GOT3 (cell line): Measurements from ENCODE around the gene PPP1R1B.

Experiments used
- DNase-seq: peaks from one replicate; lab custom pipeline; 2025; ENCODE audit warnings: mixed read lengths; lab: John Stamatoyannopoulos, UW

PPP1R1B gene

DNA sequence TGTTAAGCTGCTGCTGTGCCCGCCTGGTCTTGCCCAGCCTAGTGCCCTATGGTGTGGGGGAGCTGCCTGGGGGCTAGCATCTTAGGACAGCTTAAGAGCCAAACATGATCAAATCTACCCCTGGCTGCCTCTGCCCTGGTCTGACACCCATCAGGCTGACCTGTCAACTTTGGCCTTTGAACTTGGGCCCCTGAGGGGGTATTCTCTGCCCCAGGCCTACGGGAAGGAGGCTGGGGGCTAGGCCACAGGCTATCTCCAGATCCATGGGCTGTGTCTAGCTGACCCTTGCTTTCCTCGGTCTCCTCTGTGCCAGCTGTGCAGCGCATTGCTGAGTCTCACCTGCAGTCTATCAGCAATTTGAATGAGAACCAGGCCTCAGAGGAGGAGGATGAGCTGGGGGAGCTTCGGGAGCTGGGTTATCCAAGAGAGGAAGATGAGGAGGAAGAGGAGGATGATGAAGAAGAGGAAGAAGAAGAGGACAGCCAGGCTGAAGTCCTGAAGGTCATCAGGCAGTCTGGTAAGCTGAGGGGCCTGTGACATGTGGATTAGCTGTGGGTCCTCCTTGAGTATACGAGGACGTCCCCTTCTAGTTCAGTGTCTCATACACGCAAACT is 6.9 kb downstream of the PPP1R1B start:
- no peak for DNase-seq

DNA sequence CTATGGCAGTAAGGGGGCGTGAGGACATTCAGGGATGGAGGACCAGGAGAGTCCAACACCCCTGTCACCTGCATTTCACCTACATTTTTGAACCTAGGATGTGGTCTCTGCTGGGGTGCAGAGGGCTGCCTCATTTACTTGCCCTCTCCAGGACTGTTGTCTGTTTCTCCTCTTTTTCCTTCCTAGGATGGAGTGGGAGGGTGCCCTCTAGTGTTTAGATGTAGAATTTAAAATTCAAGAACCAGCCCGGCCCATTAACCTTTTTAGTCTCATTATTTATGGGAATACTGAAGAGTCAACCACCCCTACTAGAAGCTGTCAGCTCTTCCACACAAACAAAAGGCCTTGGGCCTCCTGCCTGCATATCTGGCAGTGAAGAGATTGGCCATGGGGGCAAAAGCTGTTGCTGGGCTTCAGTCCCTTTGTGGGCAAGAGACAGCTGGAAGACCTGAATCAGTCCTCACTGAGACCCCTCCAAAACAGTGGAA is 7.7 kb downstream of the PPP1R1B start:
- DNase-seq, result no peak

DNA sequence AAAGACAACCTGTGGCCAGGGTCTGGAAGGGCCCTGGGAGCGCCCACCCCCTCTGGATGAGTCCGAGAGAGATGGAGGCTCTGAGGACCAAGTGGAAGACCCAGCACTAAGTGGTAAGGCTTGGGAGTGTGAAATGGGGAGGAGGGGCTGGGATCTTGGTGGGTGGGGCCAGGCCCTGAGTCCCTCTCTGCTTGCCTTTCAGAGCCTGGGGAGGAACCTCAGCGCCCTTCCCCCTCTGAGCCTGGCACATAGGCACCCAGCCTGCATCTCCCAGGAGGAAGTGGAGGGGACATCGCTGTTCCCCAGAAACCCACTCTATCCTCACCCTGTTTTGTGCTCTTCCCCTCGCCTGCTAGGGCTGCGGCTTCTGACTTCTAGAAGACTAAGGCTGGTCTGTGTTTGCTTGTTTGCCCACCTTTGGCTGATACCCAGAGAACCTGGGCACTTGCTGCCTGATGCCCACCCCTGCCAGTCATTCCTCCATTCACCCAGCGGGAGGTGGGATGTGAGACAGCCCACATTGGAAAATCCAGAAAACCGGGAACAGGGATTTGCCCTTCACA is 8.9 kb downstream of the PPP1R1B start:
- DNase-seq, result no peak

GRCh38 chr17:39636587-39636926 is 9.8 kb downstream of the PPP1R1B start:
- no peak for DNase-seq

DNA sequence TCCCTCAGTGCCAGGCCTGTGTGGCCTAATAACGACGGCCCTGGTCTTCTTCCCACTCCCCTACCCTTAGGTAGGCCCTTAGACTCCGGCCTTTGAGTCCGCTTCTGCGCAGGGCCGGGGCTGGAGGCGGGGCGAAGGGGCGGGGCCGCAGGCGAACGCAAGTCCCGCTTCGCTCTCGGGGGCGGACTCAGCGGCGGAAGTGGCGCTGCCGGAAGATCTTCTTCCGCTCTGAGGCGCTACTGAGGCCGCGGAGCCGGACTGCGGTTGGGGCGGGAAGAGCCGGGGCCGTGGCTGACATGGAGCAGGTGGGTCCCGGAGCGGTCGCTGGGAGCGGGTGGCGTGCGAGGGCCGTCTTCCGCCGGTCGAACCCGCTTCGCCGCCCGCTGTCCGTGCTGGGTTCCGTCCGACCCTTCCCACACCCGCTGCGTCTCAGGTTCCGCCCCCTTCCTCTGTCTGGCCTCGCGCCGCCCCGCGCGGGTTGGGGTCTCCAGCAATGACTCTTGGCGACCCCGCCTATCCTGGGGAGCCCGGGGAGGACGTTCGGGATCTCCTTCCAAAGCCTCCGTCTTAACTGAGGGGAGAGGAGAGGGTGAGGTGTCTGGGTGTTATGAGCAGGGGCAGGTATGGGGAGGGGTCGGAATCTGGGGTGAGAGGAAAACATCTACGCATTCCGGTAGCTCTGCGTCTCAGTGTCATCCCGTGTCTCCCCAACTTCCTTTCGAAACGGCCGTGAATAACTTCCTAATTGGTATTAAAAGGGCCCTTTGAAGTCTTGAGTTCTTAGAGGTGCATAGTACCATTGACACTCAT is 10.4 kb downstream of the PPP1R1B start, which contains the start of gene STARD3:
Gene STARD3, plus strand, starts transcription at position 218 of the 810 bp plus-strand sequence. CDS start 16,388 bp downstream, outside the sequence.
- peak; percentile 11 for DNase-seq

DNA sequence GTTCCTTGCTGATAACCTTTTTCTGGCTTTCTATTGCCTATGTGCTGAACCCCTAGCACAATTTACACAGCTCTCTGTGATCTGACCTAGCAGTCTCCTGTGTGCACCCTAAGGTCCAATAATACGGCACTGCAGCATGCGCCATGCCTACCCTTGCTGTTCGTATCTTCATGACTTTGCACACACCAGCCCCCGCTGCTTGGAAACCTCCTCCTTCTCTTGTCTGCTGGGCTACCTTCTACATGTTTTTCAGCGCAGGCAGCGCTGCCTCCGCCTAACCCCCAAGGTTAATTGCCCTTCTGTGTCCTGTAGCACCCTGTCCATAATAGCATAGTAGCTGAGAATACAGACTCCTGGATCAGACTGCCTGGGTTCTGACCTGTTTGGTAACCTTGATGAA is 11.6 kb downstream of the PPP1R1B start:
- DNase-seq, result no peak

GRCh38 chr17:39639043-39639442 is 12.3 kb downstream of the PPP1R1B start:
- DNase-seq, result no peak

DNA sequence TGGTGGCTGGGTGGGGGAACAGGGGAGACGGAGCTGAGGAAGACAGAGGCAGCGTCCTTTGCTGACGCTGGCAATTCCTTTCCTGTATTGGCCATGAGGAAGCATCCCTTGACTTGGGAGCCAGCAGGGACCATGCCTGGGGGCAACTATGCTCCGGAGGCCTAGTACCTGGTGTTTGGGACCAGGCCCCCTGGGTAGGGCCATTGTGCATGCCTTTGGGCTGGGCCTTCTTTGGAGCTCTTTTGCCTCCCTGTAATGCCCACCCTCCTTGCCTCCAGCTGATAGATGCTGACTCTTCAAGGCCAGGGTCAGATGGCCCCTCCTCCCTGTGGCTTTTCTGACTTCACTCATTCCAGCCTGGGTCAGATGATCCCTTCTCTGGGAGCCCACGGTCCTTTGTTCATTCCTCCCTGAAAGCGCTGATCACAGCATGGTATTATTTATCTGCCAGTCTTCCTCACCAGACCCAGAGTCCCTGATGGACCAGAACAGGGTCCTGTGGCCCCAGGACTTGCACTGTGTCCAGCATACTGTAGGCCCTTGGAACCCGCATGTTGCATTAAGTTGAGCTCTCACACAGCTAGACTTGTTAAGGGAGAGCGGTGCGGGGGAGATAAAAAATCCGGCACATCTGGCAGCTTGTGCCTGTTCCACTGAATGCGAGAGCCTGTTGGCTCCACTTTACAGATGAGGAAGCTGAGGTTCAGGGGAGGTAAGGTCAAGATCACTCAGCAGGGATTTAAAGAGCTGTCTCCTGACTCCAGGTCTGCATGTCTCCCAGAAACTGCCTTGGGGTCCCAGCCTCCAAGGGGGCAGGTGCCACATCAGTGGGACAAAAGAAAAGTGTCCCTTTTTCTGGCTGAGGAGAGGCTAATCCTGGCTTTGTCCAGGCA is 13.1 kb downstream of the PPP1R1B start:
- no peak for DNase-seq

- DNase-seq, result no peak
Observed at GRCh38 chr17:39640591-39641031, 13.9 kb downstream of the PPP1R1B start.

DNA sequence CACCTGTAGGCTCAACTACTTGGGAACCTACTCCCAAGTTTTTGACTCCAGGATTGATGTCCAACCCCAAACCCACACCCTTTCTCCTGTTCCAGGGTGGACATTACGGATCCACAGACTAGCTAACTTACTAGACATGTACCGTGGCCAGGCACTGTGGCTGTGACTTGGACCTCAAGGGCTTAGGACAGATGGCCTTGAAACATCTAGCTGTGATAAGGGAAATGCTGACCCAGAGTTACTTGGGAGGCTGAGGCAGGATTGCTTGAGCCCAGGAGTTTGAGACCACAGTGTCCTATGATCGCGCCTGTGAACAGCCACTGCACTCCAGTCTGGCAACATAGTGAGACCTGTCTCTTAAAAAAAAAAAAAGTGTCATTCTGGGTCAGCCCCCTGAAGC is 14.3 kb downstream of the PPP1R1B start:
- no peak for DNase-seq

- DNase-seq, result no peak
Observed at GRCh38 chr17:39641883-39642282, 15.1 kb downstream of the PPP1R1B start.

- DNase-seq, result no peak
Observed at GRCh38 chr17:39642291-39643074, 15.7 kb downstream of the PPP1R1B start.

DNA sequence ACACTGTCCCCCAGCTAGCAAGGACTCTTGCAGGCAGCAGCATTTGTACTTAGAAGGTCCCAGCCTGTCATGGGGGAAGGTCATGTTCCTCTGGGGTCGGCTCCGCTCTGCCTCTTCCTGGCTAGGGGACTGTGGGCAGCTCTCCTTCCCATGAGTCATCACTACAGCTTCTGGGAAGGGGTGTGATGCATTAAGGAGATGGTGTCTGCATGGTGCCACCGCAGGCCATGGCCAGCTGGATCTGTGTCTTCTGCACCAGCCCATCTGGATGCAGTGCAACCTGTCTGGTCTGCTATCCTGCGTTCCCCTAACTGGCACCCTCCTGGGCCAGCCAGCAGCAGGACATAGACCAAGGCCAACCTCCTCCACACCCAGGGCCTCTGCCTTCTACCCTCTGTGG is 16.5 kb downstream of the PPP1R1B start:
- DNase-seq, result no peak

GRCh38 chr17:39647256-39647655 is 20.5 kb downstream of the PPP1R1B start:
- DNase-seq, result no peak

- DNase-seq, result no peak
Observed at GRCh38 chr17:39648616-39649366, 22.0 kb downstream of the PPP1R1B start.

GRCh38 chr17:39650121-39650579 is 23.4 kb downstream of the PPP1R1B start:
- no peak for DNase-seq

- no peak for DNase-seq
Observed at GRCh38 chr17:39651923-39652586, 25.3 kb downstream of the PPP1R1B start.

- no peak for DNase-seq
Observed at GRCh38 chr17:39652587-39653315, 26.0 kb downstream of the PPP1R1B start.

- no peak for DNase-seq
Observed at GRCh38 chr17:39653316-39653661, 26.5 kb downstream of the PPP1R1B start.
